HG03432 (cell line): ENCODE data around the gene NR2E1.

Experiments
- ATAC-seq: cut with Tn5 transposase; IDR thresholded peaks from one replicate; pipeline ENCODE4 v1.9.1; 2021; ENCODE audit warnings: mild to moderate bottlenecking, moderate library complexity; ENCODE audit not compliant: unreplicated experiment

Gene NR2E1

DNA sequence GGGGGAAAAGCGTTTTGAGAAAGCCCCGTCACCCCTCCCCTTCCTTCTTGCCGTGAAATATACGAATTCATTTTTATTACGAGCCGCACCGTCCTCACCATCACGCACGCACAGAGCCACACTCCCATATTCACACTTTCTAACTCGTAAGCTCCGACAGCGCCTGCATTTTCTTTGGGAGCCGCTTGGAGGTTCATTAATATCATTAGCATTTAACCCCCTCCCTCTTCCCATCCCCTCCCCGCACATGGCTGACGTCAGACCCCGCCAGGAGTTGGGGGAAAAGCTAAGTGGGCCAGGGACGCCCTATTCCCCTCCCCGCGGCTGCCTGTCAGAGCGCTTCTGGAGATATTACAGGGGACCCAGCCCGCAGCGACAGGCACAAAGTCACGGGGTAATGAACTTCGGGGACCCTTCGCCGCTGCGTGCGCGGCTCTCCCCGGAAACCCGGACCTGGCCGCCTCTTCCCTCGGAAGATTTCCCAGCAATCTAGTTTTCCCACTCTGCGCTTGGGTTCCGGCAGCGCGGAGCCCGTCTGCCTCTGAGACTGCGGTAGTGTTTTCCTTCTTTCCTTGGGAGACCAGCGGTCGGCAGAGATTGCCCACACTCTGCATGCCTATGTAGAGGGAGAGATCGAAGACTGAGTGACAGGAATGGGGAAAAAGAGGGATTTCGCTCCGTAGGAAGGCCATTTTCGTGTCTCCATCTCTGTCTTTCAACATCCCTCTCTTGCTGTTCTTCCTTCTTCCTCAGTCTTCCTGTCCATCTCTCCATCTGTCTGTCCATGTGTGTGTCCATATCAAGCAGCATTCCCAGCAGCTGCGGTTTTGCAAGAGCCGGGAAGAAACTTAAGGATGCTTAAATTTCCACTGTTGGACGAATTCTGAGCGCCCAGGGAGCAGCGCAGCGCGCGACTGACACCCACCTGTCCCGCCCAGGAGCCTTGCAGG is at the start of gene NR2E1:
Gene NR2E1 (plus strand): TSS at position 309 of the 950 bp plus-strand sequence. CDS start 744 bp downstream, outside the sequence.
- no peak for ATAC-seq

DNA sequence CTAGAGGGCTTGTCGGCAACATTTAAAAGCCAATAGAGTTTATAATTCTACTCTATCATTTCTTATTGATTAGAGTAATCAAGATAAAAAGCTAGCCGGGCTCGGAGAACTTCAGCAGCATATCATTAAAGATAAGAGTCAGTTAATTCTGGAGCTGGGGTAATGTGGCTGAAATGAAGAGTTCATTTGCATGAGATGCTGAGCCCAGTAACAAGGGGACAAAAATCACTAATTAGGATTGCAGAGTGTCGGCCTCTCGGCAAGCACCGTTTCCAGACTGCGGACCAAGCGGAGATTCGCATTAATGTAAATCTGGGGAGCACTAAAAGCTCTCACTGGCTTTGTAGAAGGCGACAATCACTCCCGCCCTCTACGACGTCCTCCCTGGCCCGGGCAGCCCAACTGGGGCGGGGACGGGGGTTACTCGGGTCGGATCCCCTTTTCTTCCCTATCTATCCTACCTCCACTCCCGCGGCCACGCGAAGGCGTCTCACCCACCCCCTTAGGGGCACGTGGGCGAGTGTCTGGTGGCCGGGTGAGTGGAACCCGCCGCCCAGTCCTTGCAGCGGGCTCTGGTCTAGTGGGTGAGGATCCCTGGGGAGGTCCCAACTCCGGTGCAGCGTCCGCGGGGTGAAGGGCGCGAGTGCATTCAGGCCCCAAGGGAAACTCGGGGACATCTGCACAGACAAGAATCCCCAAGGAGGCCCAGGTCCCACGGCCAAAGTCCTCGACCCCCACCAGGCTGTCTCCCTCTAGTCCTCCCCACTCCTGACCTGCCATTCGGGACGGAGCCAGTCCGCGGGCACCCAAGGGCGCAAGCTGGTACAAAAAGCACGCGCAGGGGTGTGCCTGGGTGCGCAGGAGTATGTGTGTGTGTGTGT is 49.0 kb upstream of the NR2E1 start:
- no peak for ATAC-seq

DNA sequence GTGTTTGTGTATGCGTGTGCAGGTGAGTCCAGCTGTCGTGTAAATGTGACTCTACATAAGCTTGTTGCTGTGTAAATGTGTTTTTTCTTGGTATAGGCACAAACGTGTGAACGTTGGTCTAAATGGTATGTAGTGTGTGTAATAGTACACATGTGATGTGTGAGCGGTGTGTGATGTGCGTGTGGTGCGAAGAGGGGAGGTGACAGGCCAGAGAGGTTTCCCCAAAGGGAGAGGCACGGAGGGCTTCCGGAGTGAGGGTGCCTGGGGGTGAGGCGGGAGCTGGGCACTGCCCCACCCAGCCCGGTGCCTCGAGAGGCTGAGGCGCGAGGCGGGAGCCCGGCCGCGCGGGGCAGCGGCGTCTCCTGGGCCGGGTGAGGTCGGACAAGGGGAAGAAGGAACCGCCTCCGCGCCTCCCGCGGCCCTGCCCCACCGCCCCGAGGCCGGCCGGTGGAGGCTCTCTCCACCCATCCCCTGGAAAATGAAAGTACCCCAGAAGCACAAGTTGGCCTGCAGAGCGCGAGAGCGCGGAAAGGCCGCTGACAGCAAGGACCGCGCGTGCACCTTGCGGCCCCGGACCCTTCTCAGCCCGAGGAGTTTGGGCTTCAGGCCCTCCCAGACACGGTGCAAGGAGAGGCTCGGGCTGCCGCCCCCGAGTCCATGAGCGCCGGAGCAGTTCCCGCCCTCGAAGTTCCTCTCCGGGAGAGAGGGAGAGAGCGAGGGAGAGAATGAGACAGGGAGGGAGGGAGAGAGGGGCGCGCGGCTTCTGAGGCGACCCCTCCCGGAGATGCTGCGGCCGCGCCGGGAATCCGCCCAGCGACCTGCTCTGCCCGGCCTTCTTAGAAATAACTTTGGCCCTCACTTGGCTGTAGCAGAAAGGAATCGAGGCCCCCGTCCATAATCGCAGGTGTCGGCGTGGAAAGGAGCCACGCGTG is 48.1 kb upstream of the NR2E1 start:
- peak; percentile 55 for ATAC-seq

- no peak for ATAC-seq
Measured at GRCh38 chr6:108118359-108118724, 47.5 kb upstream of the NR2E1 start.

DNA sequence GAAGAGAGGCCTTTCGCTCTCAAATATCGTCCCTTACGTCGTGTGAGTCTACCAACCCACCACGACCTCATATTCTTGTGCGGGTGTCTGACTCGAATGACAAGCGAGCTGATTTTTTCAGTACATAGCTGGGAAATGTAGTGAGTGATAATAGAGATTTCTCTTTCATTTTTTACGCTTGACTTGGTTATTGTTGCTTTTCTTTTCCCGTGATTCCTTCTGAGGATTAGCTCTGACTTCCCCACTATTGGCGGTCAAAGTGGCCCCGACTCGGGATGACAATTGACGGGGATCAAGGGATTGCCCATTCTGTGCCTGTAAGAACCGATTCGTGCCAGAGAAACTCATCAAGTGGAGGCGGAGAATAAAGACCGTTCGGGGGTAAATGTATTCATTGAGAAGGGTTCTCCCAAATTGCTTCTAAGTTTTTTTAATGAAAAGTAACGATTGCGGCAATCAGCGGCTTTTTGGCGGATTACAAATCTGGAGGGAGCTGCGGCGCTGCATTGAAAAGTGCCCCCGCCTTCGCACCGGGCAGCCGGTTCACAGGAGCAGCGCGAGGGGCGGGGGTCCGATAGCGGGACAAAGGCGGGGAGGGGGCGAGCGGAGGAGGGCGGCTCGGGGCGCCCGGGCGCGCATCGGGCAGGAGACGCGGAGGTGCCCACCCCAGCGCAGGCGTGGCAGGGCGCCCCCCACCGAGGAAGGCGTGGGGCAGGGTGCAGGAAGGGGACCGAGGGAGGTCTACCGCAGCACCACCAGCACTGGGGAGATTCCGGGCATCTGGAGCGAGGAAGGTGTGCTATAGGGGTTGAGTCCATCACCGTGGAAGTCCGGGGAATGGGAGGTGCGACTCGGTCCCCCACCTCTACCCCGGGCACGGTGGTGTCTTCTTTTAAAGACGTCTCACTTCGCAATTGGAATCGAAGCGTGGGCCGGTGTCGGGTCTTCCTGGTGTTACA is 46.7 kb upstream of the NR2E1 start:
- ATAC-seq = no peak

DNA sequence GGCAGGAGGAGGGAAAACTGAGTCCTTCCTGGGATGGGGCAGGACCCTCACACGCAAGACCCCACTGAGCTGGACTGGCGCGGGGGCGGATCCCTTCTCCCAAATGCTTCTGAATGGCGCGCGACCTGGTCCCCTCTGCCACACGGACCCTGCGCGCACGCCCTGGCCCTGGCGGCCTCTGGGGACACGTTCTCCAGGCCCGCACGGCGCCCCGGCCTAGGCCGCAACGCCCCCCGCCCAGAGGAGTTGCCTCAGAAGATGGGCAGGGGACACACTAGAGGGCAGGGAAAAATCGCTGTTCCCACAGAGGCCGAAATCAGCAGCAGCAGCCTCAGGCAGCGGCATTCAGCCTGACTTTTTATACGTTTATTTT is 46.1 kb upstream of the NR2E1 start:
- no peak for ATAC-seq

GRCh38 chr6:108120311-108120710 is 45.5 kb upstream of the NR2E1 start:
- ATAC-seq = no peak

DNA sequence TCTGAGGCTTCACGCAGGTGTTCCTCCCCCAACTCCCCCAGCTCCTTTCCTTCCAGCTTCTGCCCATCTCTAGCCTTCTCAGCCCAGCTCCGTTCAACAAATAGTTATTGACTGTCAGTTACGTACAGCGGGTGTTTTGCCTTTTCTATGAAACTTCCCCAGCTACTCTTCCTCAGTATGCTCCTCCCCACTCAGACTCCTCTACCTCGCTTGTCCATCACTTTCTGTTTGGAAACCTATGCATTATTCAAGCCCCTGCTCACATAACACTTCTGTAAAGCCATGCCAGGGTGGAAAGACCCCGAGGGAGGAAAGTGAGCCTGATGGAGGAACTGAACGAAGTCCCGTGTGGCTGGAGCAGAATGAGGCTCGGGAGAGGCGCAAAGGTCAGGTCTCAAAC is 44.2 kb upstream of the NR2E1 start:
- ATAC-seq = no peak

DNA sequence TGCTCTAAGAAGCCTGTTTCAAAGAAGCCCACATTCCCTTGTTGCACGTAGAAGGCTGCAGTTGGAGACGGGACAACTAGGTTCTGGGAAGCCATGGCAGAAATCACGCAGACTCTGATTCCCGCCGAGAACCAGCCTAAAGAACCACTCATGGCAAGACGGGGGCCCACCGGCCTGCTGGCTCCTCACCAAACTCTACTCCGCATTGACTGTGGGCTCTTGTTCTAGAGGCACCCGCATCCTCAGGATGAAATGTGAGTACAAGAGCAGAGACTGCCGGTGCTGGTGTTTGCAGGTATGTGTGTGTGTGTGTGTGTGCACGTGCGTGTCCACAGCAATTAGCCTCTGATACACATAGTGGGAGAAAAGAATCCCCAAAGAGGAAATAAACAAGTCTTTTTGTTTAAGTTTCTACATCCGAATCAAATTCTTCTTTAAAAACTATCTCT is 42.3 kb upstream of the NR2E1 start:
- no peak for ATAC-seq

GRCh38 chr6:108123946-108124345 is 41.9 kb upstream of the NR2E1 start:
- no peak for ATAC-seq

DNA sequence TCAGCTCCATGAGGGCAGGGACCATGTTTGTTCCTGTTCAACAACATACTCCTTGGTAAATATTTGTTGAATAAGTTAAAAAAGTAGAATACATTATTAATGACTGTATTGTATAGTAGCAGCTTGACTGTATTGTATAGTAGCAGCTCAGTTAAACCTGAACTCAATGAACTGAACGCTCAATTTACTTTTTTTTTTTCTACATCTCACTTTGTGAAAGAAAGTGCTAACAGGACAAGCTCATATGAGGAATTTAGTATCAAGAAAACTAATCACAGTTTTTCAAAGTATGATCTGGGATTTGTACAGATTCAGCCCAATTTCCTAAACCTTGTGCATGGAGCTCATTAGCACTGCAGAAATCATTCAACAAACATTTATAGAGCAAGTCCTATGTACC is 38.8 kb upstream of the NR2E1 start:
- ATAC-seq = no peak

DNA sequence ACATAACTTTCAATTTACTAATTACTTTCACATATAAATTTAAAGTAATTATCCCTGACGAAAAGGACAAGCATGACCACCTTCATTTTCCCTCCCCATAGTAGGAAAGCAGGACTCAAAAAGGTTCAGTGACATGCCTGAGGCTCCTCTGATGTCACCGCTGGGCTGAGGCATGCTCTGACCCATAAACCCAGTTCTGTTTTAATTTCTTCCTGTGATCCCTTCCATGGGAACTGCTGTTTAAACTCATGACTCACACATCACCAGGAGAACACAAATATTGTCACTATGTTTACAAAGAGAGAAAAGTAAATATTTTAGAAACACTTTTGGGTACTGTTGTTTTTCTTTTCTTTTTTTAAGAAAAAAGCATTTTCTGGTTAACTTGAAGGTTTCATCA is 38.0 kb upstream of the NR2E1 start:
- ATAC-seq = no peak

GRCh38 chr6:108130262-108130661 is 35.6 kb upstream of the NR2E1 start:
- no peak for ATAC-seq

- no peak for ATAC-seq
Measured at GRCh38 chr6:108132863-108133262, 33.0 kb upstream of the NR2E1 start.

DNA sequence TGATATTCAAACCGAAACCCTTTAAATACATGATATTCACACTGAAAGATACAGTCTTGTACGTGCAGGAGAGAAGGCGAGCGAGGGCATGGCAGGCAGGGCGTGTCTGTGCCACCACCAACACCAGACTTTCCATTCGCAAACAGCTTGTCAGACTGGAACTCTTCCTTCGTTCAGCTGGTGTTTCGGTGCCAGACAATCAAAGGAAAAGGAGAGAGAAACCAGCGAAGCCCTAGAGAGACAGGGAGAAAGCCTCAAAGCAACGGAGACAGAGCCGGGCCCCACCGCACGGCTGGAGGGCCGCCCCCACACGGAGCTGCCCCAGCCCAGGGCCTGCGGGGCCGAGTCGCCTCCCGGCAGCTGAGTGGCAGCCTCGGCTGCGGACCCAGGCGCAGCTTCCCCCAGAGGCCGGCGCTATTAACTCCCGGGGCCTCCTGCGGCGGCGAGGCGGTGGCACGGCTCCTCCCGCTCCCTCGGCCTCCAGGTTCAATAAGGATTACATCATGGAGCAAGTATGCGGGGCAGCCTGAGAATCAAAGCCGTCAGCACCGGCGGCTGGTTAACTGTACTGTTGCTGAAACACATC is 32.1 kb upstream of the NR2E1 start:
- ATAC-seq = no peak

GRCh38 chr6:108134213-108134970 is 31.4 kb upstream of the NR2E1 start:
- no peak for ATAC-seq

DNA sequence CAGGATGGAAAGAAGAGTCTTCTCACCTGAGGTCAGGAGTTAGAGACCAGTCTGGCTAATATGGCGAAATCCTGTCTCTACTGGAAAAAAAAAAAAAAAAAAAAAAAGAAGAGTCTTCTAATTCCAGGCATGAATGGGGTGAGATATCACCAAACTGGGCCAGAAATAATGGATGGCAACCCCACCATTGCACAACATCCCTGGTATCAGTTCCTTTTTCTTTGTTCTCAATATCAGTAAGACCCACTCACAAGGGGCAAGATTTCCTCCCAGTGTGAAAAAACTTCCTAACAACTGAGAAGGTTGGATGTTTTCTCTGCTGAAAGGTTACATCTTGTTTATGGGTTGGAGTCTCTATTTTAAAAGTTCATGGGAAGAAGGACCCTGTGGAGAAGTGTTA is 23.6 kb upstream of the NR2E1 start:
- no peak for ATAC-seq

GRCh38 chr6:108145639-108146038 is 20.2 kb upstream of the NR2E1 start:
- ATAC-seq = no peak
